Measurements from ENCODE around the gene EGFL7.

GRCh38 chr9:136622538-136622948 lies 40.2 kb upstream of the EGFL7 start:
- TF ChIP-seq POLR2A (IDR thresholded peaks at IDR 0.05) = no peak
- no peak for TF ChIP-seq CTCF (IDR thresholded peaks at IDR 0.05 in 8 of 11, conservative IDR thresholded peaks at IDR 0.05 in 3 of 11)
